ENCODE results near the gene CERS4.

CERS4 gene

DNA sequence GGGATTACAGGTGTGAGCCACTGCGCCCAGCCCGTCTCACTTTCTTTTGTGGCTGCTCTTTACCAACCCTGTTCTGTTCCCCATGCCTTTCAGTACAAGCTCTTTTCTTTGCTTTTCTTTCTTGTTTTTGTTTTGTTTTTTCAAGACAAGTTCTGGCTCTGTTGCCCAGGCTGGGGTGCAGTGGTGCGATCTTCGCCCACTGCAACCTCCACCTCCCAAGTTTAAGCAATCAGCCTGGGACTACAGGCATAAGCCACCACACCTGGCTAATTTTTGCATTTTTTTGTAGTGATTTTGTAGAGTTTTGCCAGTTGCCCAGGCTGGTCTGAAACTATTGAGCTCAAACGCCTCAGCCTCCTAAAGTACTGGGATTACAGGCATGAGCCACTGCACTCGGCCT, 3.7 kb downstream of the CERS4 start:
- no peaks in the 10 kb centered on the region for H4K20me1 ChIP-seq (ENCODE audit: insufficient read depth, low read length)
- no peaks in the 10 kb centered on the region for H3K4me1 ChIP-seq (ENCODE audit: low read length)
- no peak for DNase-seq
- H3F3A ChIP-seq (ENCODE audit: insufficient read depth, low read length): no peaks in the 10 kb centered on the region
- no peak overlapping the region for H3K4me3 ChIP-seq (ENCODE audit: low read length)
- H3K27ac ChIP-seq (ENCODE audit: low read length): no peak overlapping the region
- no peak overlapping the region for H2AFZ ChIP-seq (ENCODE audit: low read length)
- no peak overlapping the region for H3K4me2 ChIP-seq (ENCODE audit: low read depth, low read length)
- TF ChIP-seq EZH2phosphoT487 (IDR thresholded peaks at IDR 0.05; ENCODE audit: low read length) (no peak), EZH2 (optimal IDR thresholded peaks at IDR 0.05; ENCODE audit: low read depth, low read length) (no peak)
- TF ChIP-seq, protein P1, sequence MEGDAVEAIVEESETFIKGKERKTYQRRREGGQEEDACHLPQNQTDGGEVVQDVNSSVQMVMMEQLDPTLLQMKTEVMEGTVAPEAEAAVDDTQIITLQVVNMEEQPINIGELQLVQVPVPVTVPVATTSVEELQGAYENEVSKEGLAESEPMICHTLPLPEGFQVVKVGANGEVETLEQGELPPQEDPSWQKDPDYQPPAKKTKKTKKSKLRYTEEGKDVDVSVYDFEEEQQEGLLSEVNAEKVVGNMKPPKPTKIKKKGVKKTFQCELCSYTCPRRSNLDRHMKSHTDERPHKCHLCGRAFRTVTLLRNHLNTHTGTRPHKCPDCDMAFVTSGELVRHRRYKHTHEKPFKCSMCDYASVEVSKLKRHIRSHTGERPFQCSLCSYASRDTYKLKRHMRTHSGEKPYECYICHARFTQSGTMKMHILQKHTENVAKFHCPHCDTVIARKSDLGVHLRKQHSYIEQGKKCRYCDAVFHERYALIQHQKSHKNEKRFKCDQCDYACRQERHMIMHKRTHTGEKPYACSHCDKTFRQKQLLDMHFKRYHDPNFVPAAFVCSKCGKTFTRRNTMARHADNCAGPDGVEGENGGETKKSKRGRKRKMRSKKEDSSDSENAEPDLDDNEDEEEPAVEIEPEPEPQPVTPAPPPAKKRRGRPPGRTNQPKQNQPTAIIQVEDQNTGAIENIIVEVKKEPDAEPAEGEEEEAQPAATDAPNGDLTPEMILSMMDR (IDR thresholded peaks at IDR 0.05; ENCODE audit: low read length): no peak
- no peaks in the 10 kb centered on the region for H3K79me2 ChIP-seq (ENCODE audit: low read length)
- no peaks in the 10 kb centered on the region for H3K9me2 ChIP-seq (replicated peaks; ENCODE audit: insufficient read depth, low read length)
- no peaks in the 10 kb centered on the region for H3K9me3 ChIP-seq (replicated peaks; ENCODE audit: insufficient read depth, low read length)
- peaks cover 78% of the 10 kb centered on the region for H3K27me3 ChIP-seq (replicated peaks; ENCODE audit: insufficient read depth, low read length)
- no peak overlapping the region for H3K9ac ChIP-seq (ENCODE audit: low read length)
- H3K36me3 ChIP-seq (replicated peaks; ENCODE audit: insufficient read depth, low read length): no peaks in the 10 kb centered on the region

GRCh38 chr19:8213827-8214672, 4.9 kb downstream of the CERS4 start:
- Histone ChIP-seq H2AFZ (ENCODE audit: low read length) (no peak overlapping the region), H3K36me3 (replicated peaks; ENCODE audit: insufficient read depth, low read length) (no peaks in the 10 kb centered on the region), H3K4me2 (ENCODE audit: low read depth, low read length) (no peak overlapping the region), H4K20me1 (ENCODE audit: insufficient read depth, low read length) (no peaks in the 10 kb centered on the region), H3K79me2 (ENCODE audit: low read length) (no peaks in the 10 kb centered on the region), H3K4me3 (ENCODE audit: low read length) (no peak overlapping the region), H3K9me3 (replicated peaks; ENCODE audit: insufficient read depth, low read length) (no peaks in the 10 kb centered on the region), H3F3A (ENCODE audit: insufficient read depth, low read length) (no peaks in the 10 kb centered on the region), H3K27ac (ENCODE audit: low read length) (no peak overlapping the region), H3K9me2 (replicated peaks; ENCODE audit: insufficient read depth, low read length) (no peaks in the 10 kb centered on the region), H3K27me3 (replicated peaks; ENCODE audit: insufficient read depth, low read length) (peaks cover 80% of the 10 kb centered on the region), H3K9ac (ENCODE audit: low read length) (no peak overlapping the region), H3K4me1 (ENCODE audit: low read length) (no peaks in the 10 kb centered on the region)
- TF ChIP-seq EZH2 (optimal IDR thresholded peaks at IDR 0.05; ENCODE audit: low read depth, low read length): no peak
- TF ChIP-seq EZH2phosphoT487 (IDR thresholded peaks at IDR 0.05; ENCODE audit: low read length): no peak
- TF ChIP-seq, protein P1 (IDR thresholded peaks at IDR 0.05; ENCODE audit: low read length): no peak
- no peak for DNase-seq

DNA sequence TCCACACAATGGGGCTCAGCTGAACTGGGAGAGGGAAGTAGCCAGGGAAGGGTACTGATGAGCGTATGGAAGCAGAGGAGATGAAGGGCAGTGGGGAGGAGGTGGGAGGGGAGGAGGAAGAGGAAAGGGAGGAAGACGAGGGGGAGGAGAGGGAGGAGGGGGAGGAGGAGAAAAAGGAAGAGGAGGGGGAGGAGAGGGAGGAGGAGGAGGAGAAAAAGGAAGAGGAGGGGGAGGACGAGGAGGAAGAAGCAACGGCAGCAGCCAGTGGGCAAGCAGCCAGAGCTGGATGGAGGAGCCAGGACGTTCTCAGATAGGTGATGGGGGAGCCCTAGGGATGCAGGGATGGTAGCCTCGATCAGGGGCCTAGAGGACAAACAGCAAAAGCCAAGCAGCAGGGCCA, 5.6 kb downstream of the CERS4 start:
- Histone ChIP-seq H3K9me2 (replicated peaks; ENCODE audit: insufficient read depth, low read length) (no peaks in the 10 kb centered on the region), H3K36me3 (replicated peaks; ENCODE audit: insufficient read depth, low read length) (no peaks in the 10 kb centered on the region), H3K9ac (ENCODE audit: low read length) (no peak overlapping the region), H3K4me1 (ENCODE audit: low read length) (no peaks in the 10 kb centered on the region), H3K4me3 (ENCODE audit: low read length) (no peak overlapping the region), H2AFZ (ENCODE audit: low read length) (no peak overlapping the region), H3K9me3 (replicated peaks; ENCODE audit: insufficient read depth, low read length) (no peaks in the 10 kb centered on the region), H3K79me2 (ENCODE audit: low read length) (no peaks in the 10 kb centered on the region), H3F3A (ENCODE audit: insufficient read depth, low read length) (no peaks in the 10 kb centered on the region), H3K27me3 (replicated peaks; ENCODE audit: insufficient read depth, low read length) (peaks cover 81% of the 10 kb centered on the region), H3K27ac (ENCODE audit: low read length) (no peak overlapping the region), H3K4me2 (ENCODE audit: low read depth, low read length) (no peak overlapping the region), H4K20me1 (ENCODE audit: insufficient read depth, low read length) (no peaks in the 10 kb centered on the region)
- no peak for DNase-seq
- no peak for TF ChIP-seq EZH2phosphoT487 (IDR thresholded peaks at IDR 0.05; ENCODE audit: low read length)
- no peak for TF ChIP-seq EZH2 (optimal IDR thresholded peaks at IDR 0.05; ENCODE audit: low read depth, low read length)
- TF ChIP-seq, protein P1 (IDR thresholded peaks at IDR 0.05; ENCODE audit: low read length): no peak

Measured in MM.1S (cell line).